HepG2 (cell line): ENCODE measurements around the gene TAF6. TPM values are rescaled to one million over a fixed set of nuclear protein-coding genes. Genes with fewer than 3 reads are reported as not detected.

ENCODE experiments used
- CEBPB ChIP-seq: IDR thresholded peaks from 2 replicates; pipeline ENCODE4 v1.6.1; 2011; ENCODE audit warnings: low read depth, low read length, improper control_type of control experiment, borderline replicate concordance
- CEBPG ChIP-seq: IDR thresholded peaks from 2 replicates; pipeline ENCODE4 v1.6.1; 2016
- DMAP1 ChIP-seq: IDR thresholded peaks from 2 replicates; pipeline ENCODE4 v1.6.1; 2016
- HOXA5 ChIP-seq: sonication (generic); formaldehyde crosslinking; IDR thresholded peaks from 2 replicates; pipeline ENCODE4 v1.4.0; 2020; ENCODE audit warnings: missing genetic modification reagents
- IRF2 ChIP-seq: IDR thresholded peaks from 2 replicates; pipeline ENCODE4 v1.6.1; 2018; ENCODE audit warnings: missing genetic modification reagents, missing compliant biosample characterization
- JUNB ChIP-seq: sonication (generic); formaldehyde crosslinking; IDR thresholded peaks from 2 replicates; pipeline ENCODE4 v1.8.0; 2022; ENCODE audit warnings: missing genetic modification reagents, mild to moderate bottlenecking, borderline replicate concordance
- KAT8 ChIP-seq: IDR thresholded peaks from 2 replicates; pipeline ENCODE4 v1.6.1; 2016; ENCODE audit warnings: missing genetic modification reagents, missing compliant biosample characterization
- KMT2A ChIP-seq: sonication (generic); formaldehyde crosslinking; IDR thresholded peaks from 2 replicates; pipeline ENCODE4 v1.4.0; 2020; ENCODE audit warnings: missing genetic modification reagents
- RARA ChIP-seq: IDR thresholded peaks from 2 replicates; pipeline ENCODE4 v1.6.1; 2016; ENCODE audit warnings: missing genetic modification reagents, missing compliant biosample characterization
- SMAD1 ChIP-seq: sonication (generic); formaldehyde crosslinking; IDR thresholded peaks from 2 replicates; pipeline ENCODE4 v1.4.0; 2020; ENCODE audit warnings: missing genetic modification reagents, low read depth, mild to moderate bottlenecking, borderline replicate concordance
- SOX6 ChIP-seq, 2 experiments: fragments of 450-650 bp in 1 of 2; sonication (generic) in 1 of 2; formaldehyde crosslinking in 1 of 2; IDR thresholded peaks; 2 replicates each; pipeline versions ENCODE4 v1.4.0 to v1.6.1; 2017 to 2020; ENCODE audit warnings: antibody characterized with exemption in 1 of 2, mild to moderate bottlenecking in 1 of 2, missing genetic modification reagents in 1 of 2
- XRCC5 ChIP-seq: fragments of 200-400 bp; formaldehyde crosslinking; optimal IDR thresholded peaks from 2 replicates; pipeline ENCODE3; 2017; ENCODE audit warnings: mild to moderate bottlenecking, low read length
- YEATS4 ChIP-seq: sonication (generic); formaldehyde crosslinking; IDR thresholded peaks from 2 replicates; pipeline ENCODE4 v1.4.0; 2020; ENCODE audit warnings: missing genetic modification reagents, borderline replicate concordance
- ZNF264 ChIP-seq: sonication (generic); formaldehyde crosslinking; IDR thresholded peaks from 2 replicates; pipeline ENCODE4 v1.4.0; 2020; ENCODE audit warnings: missing genetic modification reagents
- ZNF329 ChIP-seq: sonication (generic); formaldehyde crosslinking; IDR thresholded peaks from 2 replicates; pipeline ENCODE4 v1.9.0; 2021; ENCODE audit warnings: low read depth, mild to moderate bottlenecking, missing genetic modification reagents
- ZSCAN29 ChIP-seq: sonication (generic); formaldehyde crosslinking; conservative IDR thresholded peaks from 2 replicates; pipeline ENCODE4 v1.4.0; 2020; ENCODE audit warnings: mild to moderate bottlenecking, missing genetic modification reagents
- ZZZ3 ChIP-seq: sonication (generic); formaldehyde crosslinking; IDR thresholded peaks from 2 replicates; pipeline ENCODE4 v1.4.0; 2020; ENCODE audit warnings: missing genetic modification reagents, mild to moderate bottlenecking, borderline replicate concordance
- polyA plus RNA-seq, 8 experiments: library from polyadenylated mRNA; depleted of rRNA in 3 of 8; stranded (reverse) in 7 of 8; unstranded in 1 of 8; fragments of >200 nt; fragmentation: Illumina TruSeq in 4 of 8; extraction: Trizol in 4 of 8; gene quantifications; 2 replicates each; pipeline versions ENCODE4 v1.2.1 to v1.2.3, GENCODE V29; 2011 to 2016; ENCODE audit warnings: low read depth in 4 of 8, missing spikeins in 1 of 8, mixed read lengths in 1 of 8; ENCODE audit not compliant: insufficient read depth in 1 of 8
- total RNA-seq, 5 experiments: library from RNA; depleted of rRNA; stranded (reverse); fragments of >200 nt; fragmentation: Illumina TruSeq; extraction: Trizol; gene quantifications; 2 replicates each; pipeline ENCODE4 v1.2.3, GENCODE V29; 2016; ENCODE audit warnings: low read depth in 1 of 5
- TF ChIP-seq, protein P1 (sequence below): IDR thresholded peaks from 2 replicates; pipeline ENCODE4 v1.6.1; 2016; ENCODE audit warnings: low read depth, missing genetic modification reagents, missing compliant biosample characterization
- TF ChIP-seq, protein P2 (sequence below): sonication (generic); formaldehyde crosslinking; conservative IDR thresholded peaks from 2 replicates; pipeline ENCODE4 v1.5.0; 2020; ENCODE audit warnings: missing genetic modification reagents
- TF ChIP-seq, protein P3 (sequence below), 2 experiments: sonication (generic) in 1 of 2; formaldehyde crosslinking in 1 of 2; IDR thresholded peaks; 2 replicates each; pipeline versions ENCODE4 v1.5.1 to v1.6.1; 2011 to 2020; ENCODE audit warnings: borderline replicate concordance in 1 of 2, low read depth in 1 of 2, low read length in 1 of 2, mild to moderate bottlenecking in 1 of 2, missing genetic modification reagents in 1 of 2, moderate library complexity in 1 of 2

The TAF6 gene
- total and polyA plus RNA-seq, 2 of the 13 experiments (the other 11 are each of a cell fraction or from before 2014, with no cell fraction given), result 12.9 to 18.8 TPM

GRCh38 chr7:100130608-100131453 lies 11.7 kb upstream of the TAF6 start (continued):
- TF ChIP-seq CEBPG (CRISPR knock-in tag), result peak; percentile 90
- TF ChIP-seq ZNF329 (CRISPR knock-in tag), result no peak
- no peak; the same call in 1 of the 2 replicates for TF ChIP-seq HOXA5 (CRISPR knock-in tag)
- 0 out of 2 replicates have a peak, but pooled peaks have one; percentile 15 for TF ChIP-seq IRF2 (CRISPR knock-in tag)
- TF ChIP-seq SOX6 (IDR thresholded peaks at IDR 0.05), result no peak
- TF ChIP-seq SOX6 (CRISPR knock-in tag; IDR thresholded peaks at IDR 0.05), result peak; percentile 29; the same call in 1 of the 2 replicates
- no peak for TF ChIP-seq SMAD1 (CRISPR knock-in tag)
- TF ChIP-seq ZSCAN29 (CRISPR knock-in tag), result no peak
- TF ChIP-seq RARA (CRISPR knock-in tag), result no peak
- TF ChIP-seq CEBPB, result peak; percentile 92
- TF ChIP-seq DMAP1 (CRISPR knock-in tag), result 0 out of 2 replicates have a peak, but pooled peaks have one; percentile 44
- no peak for TF ChIP-seq ZZZ3 (CRISPR knock-in tag)
- no peak for TF ChIP-seq JUNB (CRISPR knock-in tag)
- TF ChIP-seq, protein P1, sequence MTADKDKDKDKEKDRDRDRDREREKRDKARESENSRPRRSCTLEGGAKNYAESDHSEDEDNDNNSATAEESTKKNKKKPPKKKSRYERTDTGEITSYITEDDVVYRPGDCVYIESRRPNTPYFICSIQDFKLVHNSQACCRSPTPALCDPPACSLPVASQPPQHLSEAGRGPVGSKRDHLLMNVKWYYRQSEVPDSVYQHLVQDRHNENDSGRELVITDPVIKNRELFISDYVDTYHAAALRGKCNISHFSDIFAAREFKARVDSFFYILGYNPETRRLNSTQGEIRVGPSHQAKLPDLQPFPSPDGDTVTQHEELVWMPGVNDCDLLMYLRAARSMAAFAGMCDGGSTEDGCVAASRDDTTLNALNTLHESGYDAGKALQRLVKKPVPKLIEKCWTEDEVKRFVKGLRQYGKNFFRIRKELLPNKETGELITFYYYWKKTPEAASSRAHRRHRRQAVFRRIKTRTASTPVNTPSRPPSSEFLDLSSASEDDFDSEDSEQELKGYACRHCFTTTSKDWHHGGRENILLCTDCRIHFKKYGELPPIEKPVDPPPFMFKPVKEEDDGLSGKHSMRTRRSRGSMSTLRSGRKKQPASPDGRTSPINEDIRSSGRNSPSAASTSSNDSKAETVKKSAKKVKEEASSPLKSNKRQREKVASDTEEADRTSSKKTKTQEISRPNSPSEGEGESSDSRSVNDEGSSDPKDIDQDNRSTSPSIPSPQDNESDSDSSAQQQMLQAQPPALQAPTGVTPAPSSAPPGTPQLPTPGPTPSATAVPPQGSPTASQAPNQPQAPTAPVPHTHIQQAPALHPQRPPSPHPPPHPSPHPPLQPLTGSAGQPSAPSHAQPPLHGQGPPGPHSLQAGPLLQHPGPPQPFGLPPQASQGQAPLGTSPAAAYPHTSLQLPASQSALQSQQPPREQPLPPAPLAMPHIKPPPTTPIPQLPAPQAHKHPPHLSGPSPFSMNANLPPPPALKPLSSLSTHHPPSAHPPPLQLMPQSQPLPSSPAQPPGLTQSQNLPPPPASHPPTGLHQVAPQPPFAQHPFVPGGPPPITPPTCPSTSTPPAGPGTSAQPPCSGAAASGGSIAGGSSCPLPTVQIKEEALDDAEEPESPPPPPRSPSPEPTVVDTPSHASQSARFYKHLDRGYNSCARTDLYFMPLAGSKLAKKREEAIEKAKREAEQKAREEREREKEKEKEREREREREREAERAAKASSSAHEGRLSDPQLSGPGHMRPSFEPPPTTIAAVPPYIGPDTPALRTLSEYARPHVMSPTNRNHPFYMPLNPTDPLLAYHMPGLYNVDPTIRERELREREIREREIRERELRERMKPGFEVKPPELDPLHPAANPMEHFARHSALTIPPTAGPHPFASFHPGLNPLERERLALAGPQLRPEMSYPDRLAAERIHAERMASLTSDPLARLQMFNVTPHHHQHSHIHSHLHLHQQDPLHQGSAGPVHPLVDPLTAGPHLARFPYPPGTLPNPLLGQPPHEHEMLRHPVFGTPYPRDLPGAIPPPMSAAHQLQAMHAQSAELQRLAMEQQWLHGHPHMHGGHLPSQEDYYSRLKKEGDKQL (CRISPR knock-in tag), result no peak
- TF ChIP-seq ZNF264 (CRISPR knock-in tag), result no peak
- TF ChIP-seq, protein P2, sequence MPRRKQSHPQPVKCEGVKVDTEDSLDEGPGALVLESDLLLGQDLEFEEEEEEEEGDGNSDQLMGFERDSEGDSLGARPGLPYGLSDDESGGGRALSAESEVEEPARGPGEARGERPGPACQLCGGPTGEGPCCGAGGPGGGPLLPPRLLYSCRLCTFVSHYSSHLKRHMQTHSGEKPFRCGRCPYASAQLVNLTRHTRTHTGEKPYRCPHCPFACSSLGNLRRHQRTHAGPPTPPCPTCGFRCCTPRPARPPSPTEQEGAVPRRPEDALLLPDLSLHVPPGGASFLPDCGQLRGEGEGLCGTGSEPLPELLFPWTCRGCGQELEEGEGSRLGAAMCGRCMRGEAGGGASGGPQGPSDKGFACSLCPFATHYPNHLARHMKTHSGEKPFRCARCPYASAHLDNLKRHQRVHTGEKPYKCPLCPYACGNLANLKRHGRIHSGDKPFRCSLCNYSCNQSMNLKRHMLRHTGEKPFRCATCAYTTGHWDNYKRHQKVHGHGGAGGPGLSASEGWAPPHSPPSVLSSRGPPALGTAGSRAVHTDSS, result no peak
- TF ChIP-seq KMT2A (CRISPR knock-in tag), result 0 out of 2 replicates have a peak, but pooled peaks have one; percentile 34
- no peak for TF ChIP-seq YEATS4 (CRISPR knock-in tag)
- TF ChIP-seq, protein P3, sequence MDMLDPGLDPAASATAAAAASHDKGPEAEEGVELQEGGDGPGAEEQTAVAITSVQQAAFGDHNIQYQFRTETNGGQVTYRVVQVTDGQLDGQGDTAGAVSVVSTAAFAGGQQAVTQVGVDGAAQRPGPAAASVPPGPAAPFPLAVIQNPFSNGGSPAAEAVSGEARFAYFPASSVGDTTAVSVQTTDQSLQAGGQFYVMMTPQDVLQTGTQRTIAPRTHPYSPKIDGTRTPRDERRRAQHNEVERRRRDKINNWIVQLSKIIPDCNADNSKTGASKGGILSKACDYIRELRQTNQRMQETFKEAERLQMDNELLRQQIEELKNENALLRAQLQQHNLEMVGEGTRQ (IDR thresholded peaks at IDR 0.05; ENCODE audit: low read depth, low read length), result no peak
- TF ChIP-seq, protein P3 (CRISPR knock-in tag; IDR thresholded peaks at IDR 0.05; ENCODE audit: borderline replicate concordance), result peak; percentile 59; the same call in 1 of the 2 replicates
- peak; percentile 59 for TF ChIP-seq XRCC5
- 0 out of 2 replicates have a peak, but pooled peaks have one; percentile 15 for TF ChIP-seq KAT8
